Upper lobe of left lung (tissue), 6 donors: ENCODE results near the gene ABL1. TPM values are rescaled to one million over a fixed set of nuclear protein-coding genes. Genes with fewer than 3 reads are reported as not detected.

ENCODE experiments used
- ATAC-seq, 2 donors: fragments of 200-7000 bp; cut with Tn5 transposase; one replicate each; pipeline ENCODE4 v1.9.1; 2022; ENCODE audit warnings: mild to moderate bottlenecking in 2 of 2, moderate library complexity in 2 of 2; ENCODE audit not compliant: low FRiP score in 2 of 2
- DNase-seq, 2 donors: peaks; one replicate each; pipeline ENCODE4 v3.0.0-alpha.2; 2019 to 2020
- H3K27ac ChIP-seq, 4 donors: fragments of 200-600 bp; sonication (generic); one replicate each; pipeline ENCODE4 v1.5.1; 2016 to 2019
- H3K27me3 ChIP-seq, 4 donors: fragments of 200-600 bp; sonication (generic); one replicate each; pipeline ENCODE4 v1.5.1; 2017 to 2019
- H3K36me3 ChIP-seq, 4 donors: fragments of 200-600 bp; sonication (generic); one replicate each; pipeline ENCODE4 v1.5.1; 2016 to 2019
- H3K4me1 ChIP-seq, 4 donors: fragments of 200-600 bp; sonication (generic); one replicate each; pipeline ENCODE4 v1.5.1; 2018 to 2019
- H3K4me3 ChIP-seq, 4 donors: fragments of 200-600 bp; sonication (generic); one replicate each; pipeline ENCODE4 v1.5.1; 2017 to 2019; ENCODE audit warnings: mild to moderate bottlenecking in 2 of 4, moderate library complexity in 1 of 4
- H3K9me3 ChIP-seq, 4 donors: fragments of 200-600 bp; sonication (generic); one replicate each; pipeline ENCODE4 v1.5.1; 2018 to 2019
- EP300 ChIP-seq, 4 donors: sonication (generic); formaldehyde crosslinking; IDR thresholded peaks; one replicate each; pipeline ENCODE4 v1.5.1; 2017; ENCODE audit warnings: antibody characterized with exemption in 4 of 4, control low read depth in 2 of 4
- POLR2A ChIP-seq, 4 donors: fragments of 450-650 bp; IDR thresholded peaks; one replicate each; pipeline ENCODE4 v1.5.1; 2016 to 2017; ENCODE audit warnings: antibody characterized with exemption in 4 of 4, mild to moderate bottlenecking in 2 of 4
- POLR2AphosphoS5 ChIP-seq, 2 donors: sonication (generic); formaldehyde crosslinking; IDR thresholded peaks; one replicate each; pipeline ENCODE4 v1.5.1; 2017; ENCODE audit warnings: antibody characterized with exemption in 2 of 2
- WGBS, 2 donors: methylation state at CpG; one replicate each; pipeline ENCODE4 v1.1.5; 2017 to 2018; 5-methylcytosine and 5-hydroxymethylcytosine counted together
- total RNA-seq, 6 donors: library from RNA; depleted of rRNA in 4 of 6; stranded (reverse); fragments of >200 nt in 4 of 6; gene quantifications; one replicate each; pipeline versions ENCODE4 v1.1.0 to v1.2.1, GENCODE V29; 2016 to 2021
- TF ChIP-seq, protein P1 (sequence below), 6 experiments: fragments of 450-650 bp in 4 of 6; fragments of 200-600 bp in 2 of 6; sonication (generic) in 2 of 6; IDR thresholded peaks; one replicate each; pipeline ENCODE4 v1.5.1; 2016 to 2019; ENCODE audit warnings: antibody characterized with exemption in 6 of 6
- donor health status: DM: no; HTN: no; CAD: no; lungs with moderate emphysema.
- donor health status: DM: no; HTN: yes; CAD: no; lungs with severe emphysema.

Gene ABL1
- total RNA-seq, 6 donors from 2014 or later = 39.8 to 56.5 (median 47.0) TPM

DNA sequence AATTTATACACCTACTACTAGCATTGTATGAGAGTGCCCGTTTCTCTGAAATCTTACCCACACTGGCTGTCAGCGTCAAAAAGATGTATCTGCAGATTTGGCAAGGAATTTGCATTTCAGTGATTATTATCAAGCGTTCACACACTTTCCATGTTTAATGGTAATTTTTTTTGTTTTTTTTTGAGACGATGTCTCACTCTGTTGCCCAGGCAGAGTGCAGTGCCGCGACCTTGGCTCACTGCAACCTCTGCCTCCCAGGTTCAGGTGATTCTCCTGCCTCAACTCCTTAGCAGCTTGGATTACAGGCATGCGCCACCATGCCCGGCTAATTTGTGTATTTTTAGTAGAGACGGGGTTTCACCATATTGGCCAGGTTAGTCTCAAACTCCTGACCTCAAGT is 14.3 kb downstream of the ABL1 start:
- 86 to 91% methylated on average over 9 of the region's 9 CpGs for WGBS, 2 donors
- H3K9me3 ChIP-seq = no peaks in the 10 kb centered on the region
- no peak for DNase-seq
- H3K4me1 ChIP-seq = peaks cover 30 to 42% (median 34%) of the 10 kb centered on the region in 4 donors
- peak overlapping the region in 1 of 4 donors; percentile 51 for H3K27ac ChIP-seq
- no peak for ATAC-seq
- no peak for TF ChIP-seq POLR2AphosphoS5 (IDR thresholded peaks at IDR 0.05)
- TF ChIP-seq POLR2A (IDR thresholded peaks at IDR 0.05) = no peak
- no peak for TF ChIP-seq EP300 (IDR thresholded peaks at IDR 0.05)
- TF ChIP-seq, protein P1, sequence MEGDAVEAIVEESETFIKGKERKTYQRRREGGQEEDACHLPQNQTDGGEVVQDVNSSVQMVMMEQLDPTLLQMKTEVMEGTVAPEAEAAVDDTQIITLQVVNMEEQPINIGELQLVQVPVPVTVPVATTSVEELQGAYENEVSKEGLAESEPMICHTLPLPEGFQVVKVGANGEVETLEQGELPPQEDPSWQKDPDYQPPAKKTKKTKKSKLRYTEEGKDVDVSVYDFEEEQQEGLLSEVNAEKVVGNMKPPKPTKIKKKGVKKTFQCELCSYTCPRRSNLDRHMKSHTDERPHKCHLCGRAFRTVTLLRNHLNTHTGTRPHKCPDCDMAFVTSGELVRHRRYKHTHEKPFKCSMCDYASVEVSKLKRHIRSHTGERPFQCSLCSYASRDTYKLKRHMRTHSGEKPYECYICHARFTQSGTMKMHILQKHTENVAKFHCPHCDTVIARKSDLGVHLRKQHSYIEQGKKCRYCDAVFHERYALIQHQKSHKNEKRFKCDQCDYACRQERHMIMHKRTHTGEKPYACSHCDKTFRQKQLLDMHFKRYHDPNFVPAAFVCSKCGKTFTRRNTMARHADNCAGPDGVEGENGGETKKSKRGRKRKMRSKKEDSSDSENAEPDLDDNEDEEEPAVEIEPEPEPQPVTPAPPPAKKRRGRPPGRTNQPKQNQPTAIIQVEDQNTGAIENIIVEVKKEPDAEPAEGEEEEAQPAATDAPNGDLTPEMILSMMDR (IDR thresholded peaks at IDR 0.05) = no peak
- H3K4me3 ChIP-seq = no peak overlapping the region
- H3K36me3 ChIP-seq = peaks cover 0 to 5% (median 2%) of the 10 kb centered on the region in 4 donors
- H3K27me3 ChIP-seq = no peaks in the 10 kb centered on the region

DNA sequence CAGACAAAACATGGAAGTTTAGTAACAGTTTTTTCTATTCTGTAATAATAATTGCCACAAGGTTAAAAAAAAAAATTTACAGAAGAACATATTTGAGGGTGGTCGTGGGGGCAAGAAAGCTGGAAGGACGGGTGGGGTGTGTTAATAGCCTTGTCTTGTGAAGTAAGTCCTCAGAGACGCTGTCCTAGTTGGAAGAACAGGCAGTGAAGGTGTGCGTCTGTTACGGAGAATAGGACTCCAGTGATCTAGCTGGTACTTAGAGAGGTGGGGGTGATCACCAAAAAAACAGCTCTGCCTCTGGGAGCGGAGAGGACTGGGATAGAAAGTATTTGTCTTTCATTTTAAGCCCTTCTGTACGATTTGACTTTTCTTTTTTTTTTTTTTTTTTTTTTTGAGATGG is 17.7 kb downstream of the ABL1 start:
- Histone ChIP-seq H3K4me3 (no peak overlapping the region), H3K27ac (no peak overlapping the region), H3K9me3 (no peaks in the 10 kb centered on the region), H3K27me3 (no peaks in the 10 kb centered on the region), H3K36me3 (peaks cover 11 to 37% (median 18%) of the 10 kb centered on the region in 4 donors), H3K4me1 (peaks cover 2 to 10% (median 7%) of the 10 kb centered on the region in 4 donors)
- 85 to 90% methylated on average over 7 of the region's 7 CpGs for WGBS, 2 donors
- DNase-seq (no peak), ATAC-seq (no peak)
- TF ChIP-seq, protein P1 (IDR thresholded peaks at IDR 0.05) = no peak
- TF ChIP-seq EP300 (IDR thresholded peaks at IDR 0.05) (no peak), POLR2AphosphoS5 (IDR thresholded peaks at IDR 0.05) (no peak), POLR2A (IDR thresholded peaks at IDR 0.05) (no peak)

DNA sequence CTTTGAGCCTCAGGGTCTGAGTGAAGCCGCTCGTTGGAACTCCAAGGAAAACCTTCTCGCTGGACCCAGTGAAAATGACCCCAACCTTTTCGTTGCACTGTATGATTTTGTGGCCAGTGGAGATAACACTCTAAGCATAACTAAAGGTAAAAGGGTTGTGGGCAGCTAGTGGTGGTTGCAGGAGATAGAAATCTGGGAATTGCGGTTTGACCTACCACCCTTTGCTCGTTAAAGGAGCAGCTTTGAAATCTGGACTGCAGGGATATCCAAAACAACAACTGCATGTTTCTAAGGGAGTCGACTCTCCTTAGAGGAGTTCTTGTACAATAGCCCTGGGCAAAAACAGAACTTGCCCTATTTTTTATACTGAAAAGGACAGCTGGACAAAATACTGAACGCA is 19.0 kb downstream of the ABL1 start:
- Histone ChIP-seq H3K27ac (no peak overlapping the region), H3K4me3 (no peak overlapping the region), H3K36me3 (peaks cover 11 to 40% (median 18%) of the 10 kb centered on the region in 4 donors), H3K27me3 (no peaks in the 10 kb centered on the region), H3K4me1 (peaks cover 0 to 6% (median 2%) of the 10 kb centered on the region in 4 donors), H3K9me3 (no peaks in the 10 kb centered on the region)
- DNase-seq (no peak), ATAC-seq (no peak)
- 87 to 88% methylated on average over 8 of the region's 8 CpGs for WGBS, 2 donors
- TF ChIP-seq POLR2A (IDR thresholded peaks at IDR 0.05) (no peak), POLR2AphosphoS5 (IDR thresholded peaks at IDR 0.05) (no peak), EP300 (IDR thresholded peaks at IDR 0.05) (no peak)
- TF ChIP-seq, protein P1 (IDR thresholded peaks at IDR 0.05) = no peak

DNA sequence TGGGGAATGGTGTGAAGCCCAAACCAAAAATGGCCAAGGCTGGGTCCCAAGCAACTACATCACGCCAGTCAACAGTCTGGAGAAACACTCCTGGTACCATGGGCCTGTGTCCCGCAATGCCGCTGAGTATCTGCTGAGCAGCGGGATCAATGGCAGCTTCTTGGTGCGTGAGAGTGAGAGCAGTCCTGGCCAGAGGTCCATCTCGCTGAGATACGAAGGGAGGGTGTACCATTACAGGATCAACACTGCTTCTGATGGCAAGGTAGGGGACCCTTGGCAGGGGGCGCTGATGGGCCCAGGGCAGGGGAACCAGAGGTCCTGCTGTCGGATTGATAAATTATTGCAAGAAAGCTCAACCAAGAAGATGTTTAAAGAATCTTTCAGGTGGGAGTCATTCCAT is 19.8 kb downstream of the ABL1 start:
- no peak for ATAC-seq
- 94 to 97% methylated on average over 7 to 9 of the region's 9 CpGs for WGBS, 2 donors

DNA sequence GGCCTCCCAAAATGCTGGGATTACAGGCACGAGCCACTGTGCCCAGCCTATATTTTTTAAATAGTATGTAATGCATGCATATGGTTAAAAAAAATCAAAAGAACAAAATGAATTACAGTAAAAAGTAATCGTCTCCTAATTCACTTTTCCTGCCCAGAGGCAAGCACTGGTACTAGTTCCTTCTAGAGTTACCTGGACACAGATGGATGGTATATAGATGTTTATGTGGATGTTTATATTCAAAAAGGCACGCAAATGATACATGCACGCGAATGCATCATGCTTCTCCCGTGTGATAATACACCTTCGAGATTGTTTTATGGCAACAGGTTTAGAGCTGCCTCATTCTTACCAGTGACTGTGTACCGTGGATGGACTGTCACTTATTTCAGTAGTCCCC is 21.4 kb downstream of the ABL1 start:
- no peaks in the 10 kb centered on the region for H3K27me3 ChIP-seq
- peaks cover 11 to 40% (median 18%) of the 10 kb centered on the region in 4 donors for H3K36me3 ChIP-seq
- no peaks in the 10 kb centered on the region for H3K9me3 ChIP-seq
- 87 to 92% methylated on average over 8 of the region's 8 CpGs for WGBS, 2 donors
- H3K4me1 ChIP-seq = peaks cover 0 to 17% (median 13%) of the 10 kb centered on the region in 4 donors
- no peak overlapping the region for H3K27ac ChIP-seq
- no peak for DNase-seq
- H3K4me3 ChIP-seq = no peak overlapping the region
- TF ChIP-seq POLR2A (IDR thresholded peaks at IDR 0.05) = no peak
- TF ChIP-seq POLR2AphosphoS5 (IDR thresholded peaks at IDR 0.05) = no peak
- TF ChIP-seq, protein P1 (IDR thresholded peaks at IDR 0.05) = no peak
- no peak for TF ChIP-seq EP300 (IDR thresholded peaks at IDR 0.05)
- ATAC-seq = no peak

More for the DNA sequence above, 19.8 kb downstream of the ABL1 start:
- peaks cover 11 to 40% (median 18%) of the 10 kb centered on the region in 4 donors for H3K36me3 ChIP-seq
- no peak for DNase-seq
- H3K27ac ChIP-seq = no peak overlapping the region
- no peak for TF ChIP-seq POLR2A (IDR thresholded peaks at IDR 0.05)
- no peak for TF ChIP-seq POLR2AphosphoS5 (IDR thresholded peaks at IDR 0.05)
- no peak for TF ChIP-seq EP300 (IDR thresholded peaks at IDR 0.05)
- no peaks in the 10 kb centered on the region for H3K27me3 ChIP-seq
- no peaks in the 10 kb centered on the region for H3K9me3 ChIP-seq
- peaks cover 0 to 6% (median 2%) of the 10 kb centered on the region in 4 donors for H3K4me1 ChIP-seq
- H3K4me3 ChIP-seq = no peak overlapping the region
